GM21390 (cell line): ENCODE data around the gene SPTBN1.

Source experiments
- ATAC-seq: cut with Tn5 transposase; IDR thresholded peaks from one replicate; pipeline ENCODE4 v1.9.1; 2021; ENCODE audit not compliant: unreplicated experiment

The SPTBN1 gene

DNA sequence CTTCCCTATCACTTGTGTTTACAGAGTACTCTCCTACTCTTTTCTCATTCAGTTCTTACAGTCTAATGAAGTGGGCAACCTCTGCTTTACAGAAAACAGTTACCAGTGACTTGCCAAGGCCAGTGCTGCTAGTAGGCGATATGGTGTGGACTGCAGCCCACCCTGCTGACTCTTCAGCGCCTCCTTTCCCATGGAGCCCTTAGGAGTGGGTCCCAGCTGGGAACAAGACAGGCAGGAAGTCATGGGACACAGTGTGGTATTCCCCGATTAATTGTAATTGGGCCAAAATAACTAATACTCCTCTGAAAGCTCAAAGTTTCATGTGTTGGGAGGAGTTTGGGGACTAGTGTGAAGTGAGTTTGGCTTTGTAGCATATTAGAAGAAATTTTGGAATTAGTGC is 147.2 kb downstream of the SPTBN1 start:
- ATAC-seq: no peak

DNA sequence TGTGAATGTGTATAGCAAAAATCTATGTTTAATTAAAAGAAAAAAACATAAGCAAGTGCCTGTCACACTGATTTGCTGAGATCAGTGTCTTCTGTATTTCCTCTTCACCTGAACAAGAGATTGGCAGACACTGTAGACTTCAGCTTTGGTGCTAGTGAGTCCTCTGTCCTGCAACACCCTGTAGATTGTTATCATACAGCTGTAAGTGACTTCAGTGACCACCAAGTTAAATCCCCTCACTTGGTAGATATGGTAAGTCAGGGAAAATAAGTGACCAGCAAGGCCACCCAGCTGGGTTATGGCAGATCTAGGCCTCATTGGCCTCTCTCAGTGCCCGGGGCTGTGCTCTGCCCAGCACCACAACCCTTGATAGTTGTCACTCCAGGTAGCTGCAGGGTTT is 147.7 kb downstream of the SPTBN1 start:
- ATAC-seq: no peak

DNA sequence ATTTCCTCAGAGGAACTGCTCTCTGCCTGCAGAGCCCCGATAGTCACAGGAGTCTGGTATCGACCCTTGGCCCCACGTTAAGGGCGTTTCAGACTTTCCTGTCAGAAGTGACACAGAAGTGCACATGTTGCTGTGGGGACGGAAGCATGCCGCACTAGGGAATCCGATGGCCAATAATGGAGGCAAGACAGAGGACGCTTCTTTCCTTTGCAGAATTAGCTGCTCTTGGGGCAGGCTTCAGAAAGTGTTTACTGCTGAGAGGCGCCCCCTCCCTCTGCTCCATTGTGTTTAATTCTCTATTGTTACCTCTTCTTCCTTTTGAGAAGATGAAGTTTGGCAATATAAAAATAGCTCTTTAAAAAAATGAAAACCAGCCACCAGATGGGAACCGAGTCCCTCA is 148.7 kb downstream of the SPTBN1 start:
- no peak for ATAC-seq

DNA sequence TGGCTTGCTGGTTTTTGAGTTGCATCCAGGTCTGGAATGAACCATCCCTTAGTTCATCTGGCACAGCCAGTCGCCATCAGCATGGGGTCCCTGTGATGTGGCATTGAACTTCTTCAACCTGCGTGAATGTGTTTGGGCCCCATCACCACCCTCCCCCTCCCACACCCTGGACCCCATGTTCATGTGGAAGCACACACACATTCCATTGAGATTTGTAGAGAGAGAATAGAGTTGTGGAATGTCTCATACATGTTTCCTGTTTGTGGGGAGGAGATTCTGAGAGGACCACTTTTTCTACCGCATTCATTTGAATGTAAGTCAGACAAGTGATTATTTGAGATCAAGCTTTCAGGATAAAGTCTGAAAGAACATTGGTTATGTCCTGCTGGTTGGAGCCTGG is 149.7 kb downstream of the SPTBN1 start:
- no peak for ATAC-seq

- ATAC-seq: no peak
Observed at GRCh38 chr2:54606393-54606958, 150.3 kb downstream of the SPTBN1 start.

DNA sequence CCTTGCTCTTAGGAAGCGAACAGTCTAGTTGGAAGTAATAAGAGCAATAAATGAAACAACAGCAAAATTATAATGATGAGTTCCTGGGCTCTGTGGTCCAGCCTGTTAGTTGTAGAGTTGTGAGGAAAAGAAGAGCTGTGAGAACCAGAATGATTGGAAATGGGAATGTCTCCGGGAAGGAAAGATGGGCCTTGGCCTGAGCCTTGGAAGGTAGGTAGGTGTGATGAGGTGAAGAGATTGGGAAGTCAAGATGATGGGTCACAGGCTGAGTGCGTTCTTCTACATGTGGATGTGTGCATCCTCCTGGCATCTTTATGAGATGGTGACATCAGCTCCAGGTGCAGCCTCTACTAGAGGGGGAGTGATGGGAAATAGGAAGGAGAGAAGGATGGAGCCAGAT is 152.1 kb downstream of the SPTBN1 start:
- ATAC-seq: no peak

GRCh38 chr2:54609241-54609640 is 153.1 kb downstream of the SPTBN1 start:
- ATAC-seq: no peak

- no peak for ATAC-seq
Observed at GRCh38 chr2:54609647-54610046, 153.5 kb downstream of the SPTBN1 start.

- no peak for ATAC-seq
Observed at GRCh38 chr2:54610700-54611099, 154.6 kb downstream of the SPTBN1 start.

- no peak for ATAC-seq
Observed at GRCh38 chr2:54611830-54612545, 155.9 kb downstream of the SPTBN1 start.

DNA sequence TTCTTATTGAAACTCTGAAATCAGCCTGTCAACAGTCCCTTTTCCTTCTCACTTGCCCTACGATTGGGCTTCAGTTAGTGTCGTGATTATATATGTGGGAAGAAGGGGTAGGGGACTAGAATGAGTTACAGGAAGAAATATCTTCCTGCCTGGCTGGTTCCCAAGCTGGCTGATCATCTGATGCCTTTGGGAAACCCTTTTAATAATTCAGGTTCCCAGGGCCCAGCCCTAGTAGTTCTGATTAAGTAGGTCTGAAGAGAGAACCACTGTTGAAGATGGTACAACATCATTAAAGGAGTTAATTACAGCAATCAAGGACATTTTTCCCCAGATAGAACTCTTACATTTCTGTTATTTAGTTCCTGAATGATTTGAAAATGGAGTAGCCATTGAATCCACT is 157.3 kb downstream of the SPTBN1 start:
- no peak for ATAC-seq

DNA sequence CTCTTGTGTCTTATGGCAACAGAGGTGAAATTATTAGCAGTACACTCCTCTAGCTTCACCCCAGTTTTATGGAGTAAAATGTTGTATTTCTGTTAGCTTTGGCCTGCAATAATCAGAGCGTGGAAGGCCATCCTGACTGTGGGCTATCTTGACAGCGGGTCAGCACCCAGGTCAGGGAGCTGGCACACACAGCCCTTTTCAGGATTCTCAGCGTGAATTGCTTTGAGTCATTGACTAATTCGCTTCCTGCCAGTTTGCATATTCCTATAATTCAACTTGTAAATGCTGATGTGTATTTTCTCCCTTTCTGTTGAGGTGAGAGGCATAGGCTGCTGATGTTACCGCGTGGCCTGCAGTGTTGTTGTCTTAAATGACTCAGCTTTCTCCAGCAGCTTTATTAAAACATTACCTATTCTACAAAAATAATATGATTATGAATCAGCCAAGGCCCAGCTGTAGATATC is 157.7 kb downstream of the SPTBN1 start:
- no peak for ATAC-seq

DNA sequence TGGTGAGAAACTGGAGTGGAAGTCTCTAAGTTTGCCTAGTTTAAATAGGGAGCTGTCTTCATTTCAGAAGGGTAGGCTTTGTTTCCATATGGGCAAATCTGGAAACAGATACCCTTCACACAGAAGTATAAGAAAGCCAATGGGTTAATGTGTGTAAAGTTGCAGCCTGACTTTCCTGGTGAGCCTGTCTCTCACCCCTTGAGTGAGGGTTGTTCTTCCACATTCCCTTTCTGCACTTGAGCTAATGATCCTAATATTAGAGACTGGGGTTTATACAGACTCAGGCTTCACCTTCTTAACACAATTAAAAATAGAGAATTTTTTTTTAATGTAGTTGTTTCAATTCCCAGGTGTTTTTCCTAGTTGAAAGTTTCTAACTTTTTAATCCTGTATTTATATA is 158.7 kb downstream of the SPTBN1 start:
- no peak for ATAC-seq

GRCh38 chr2:54615832-54616534 is 159.9 kb downstream of the SPTBN1 start:
- ATAC-seq: no peak

GRCh38 chr2:54617409-54617808 is 161.3 kb downstream of the SPTBN1 start:
- ATAC-seq: no peak

DNA sequence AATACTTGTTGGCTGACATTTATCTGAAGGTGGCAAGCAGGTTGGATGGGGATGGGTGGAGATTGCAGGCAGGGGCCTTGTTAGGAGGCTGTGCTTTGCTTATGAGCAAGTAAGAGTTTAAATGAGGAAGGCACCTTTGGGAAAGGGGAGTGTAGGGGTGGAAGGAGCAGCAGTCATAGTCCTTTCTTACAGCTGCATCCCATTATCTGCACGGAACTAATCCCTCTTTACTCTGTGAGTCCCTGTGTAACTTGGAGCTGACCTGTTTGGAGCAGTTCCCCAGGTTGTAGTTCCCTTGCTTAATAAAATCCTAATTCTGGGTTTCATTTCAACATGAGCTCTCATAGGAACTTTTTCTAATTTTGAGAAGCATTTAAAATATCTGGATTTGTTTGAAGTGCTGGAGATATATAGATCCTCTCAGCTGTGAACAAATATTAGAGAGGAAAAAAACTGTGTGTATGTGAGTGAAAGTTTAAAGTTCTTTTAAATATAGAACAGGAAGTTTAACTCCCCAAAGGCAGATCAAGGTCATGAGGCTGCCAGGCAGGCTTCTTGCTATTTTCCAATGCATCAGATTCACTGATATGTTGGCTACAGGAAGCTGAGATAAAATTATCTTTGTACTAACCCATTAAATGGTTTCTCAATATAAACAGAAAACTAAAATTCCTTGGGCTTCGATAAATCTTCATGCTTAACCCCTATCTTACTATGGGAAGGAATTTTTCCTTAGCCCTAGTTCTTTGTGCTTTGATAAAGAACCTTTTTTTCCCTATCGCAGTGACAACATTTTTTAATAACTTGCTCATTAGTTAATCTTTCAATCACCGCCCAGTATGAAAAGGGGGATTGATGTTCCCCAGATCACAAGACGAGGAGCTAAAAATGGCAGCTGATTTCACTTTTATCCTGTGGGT is 162.8 kb downstream of the SPTBN1 start:
- ATAC-seq: no peak

- no peak for ATAC-seq
Observed at GRCh38 chr2:54619660-54620231, 163.6 kb downstream of the SPTBN1 start.

DNA sequence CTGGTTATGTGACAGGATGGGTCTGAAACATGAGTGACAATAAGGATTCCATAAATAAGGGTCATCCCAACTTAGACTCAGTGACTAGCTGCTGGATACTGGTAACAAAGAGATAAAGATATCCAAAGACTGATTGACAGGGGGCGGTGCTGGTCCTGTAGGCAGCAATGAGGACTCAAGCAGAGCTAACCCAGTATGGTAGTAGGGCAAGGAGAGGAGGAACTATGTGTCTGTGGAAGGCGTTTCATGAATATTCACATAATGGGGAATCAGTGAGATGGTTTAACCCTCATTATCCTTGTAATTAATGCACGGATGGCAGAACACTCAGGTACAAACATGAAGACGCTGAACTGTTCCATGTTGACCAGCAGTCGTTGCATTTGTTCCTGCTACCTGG is 164.8 kb downstream of the SPTBN1 start:
- no peak for ATAC-seq

DNA sequence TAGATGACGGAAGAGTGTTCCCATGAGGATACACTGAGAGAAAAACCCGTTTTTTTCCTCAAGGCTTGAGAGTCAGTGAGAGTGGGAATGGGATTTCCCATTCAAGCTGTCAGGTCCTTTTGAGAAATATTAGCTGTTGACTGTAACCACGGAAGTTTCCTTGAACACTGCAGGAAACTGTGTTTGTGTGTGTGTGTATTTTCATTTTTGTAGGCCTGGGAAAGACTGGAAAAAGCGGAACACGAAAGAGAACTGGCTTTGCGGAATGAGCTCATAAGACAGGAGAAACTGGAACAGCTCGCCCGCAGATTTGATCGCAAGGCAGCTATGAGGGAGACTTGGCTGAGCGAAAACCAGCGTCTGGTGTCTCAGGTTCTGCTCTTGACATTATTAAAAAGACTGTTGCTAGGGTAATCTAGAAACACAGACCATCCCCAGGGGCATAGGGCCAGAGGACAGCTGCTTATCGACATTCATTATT is 168.5 kb downstream of the SPTBN1 start:
- ATAC-seq: no peak

DNA sequence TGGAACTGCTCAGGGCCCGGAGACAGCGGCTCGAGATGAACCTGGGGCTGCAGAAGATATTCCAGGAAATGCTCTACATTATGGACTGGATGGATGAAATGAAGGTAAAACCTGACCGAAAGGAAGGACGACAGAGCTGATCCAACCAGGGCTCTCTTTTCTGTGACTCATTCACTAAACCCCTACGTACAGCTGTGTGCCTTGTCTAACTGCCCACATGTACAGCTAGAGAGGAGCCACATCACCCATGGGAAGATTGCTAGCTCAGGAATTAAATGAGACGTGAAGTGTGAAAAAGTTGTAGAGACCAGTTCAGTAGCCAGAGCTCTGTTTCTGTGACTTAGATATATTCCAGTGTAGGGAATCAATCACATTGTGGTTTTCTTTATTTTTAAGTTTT is 170.0 kb downstream of the SPTBN1 start:
- ATAC-seq: no peak

- ATAC-seq: no peak
Observed at GRCh38 chr2:54626884-54627283, 170.8 kb downstream of the SPTBN1 start.
